Measurements from ENCODE around the gene ADAT3. TPM values are rescaled to one million over a fixed set of nuclear protein-coding genes. Genes with fewer than 3 reads are reported as not detected.
"Not testable (repeated sequence)": the region's sequence is repeated elsewhere in the genome, so short reads cannot be mapped to it uniquely, and the experiment has no call there.

Gene ADAT3
- total and polyA plus RNA-seq, 2 donors (not counting 1 experiment from before 2014, with no cell fraction given): 5.3 to 13.4 TPM

- H4K20me1 ChIP-seq (ENCODE audit: control insufficient read depth, insufficient read depth, low read length, poor library complexity, severe bottlenecking): peaks cover 55% of the 10 kb centered on the region
- H3K27me3 Mint-ChIP-seq; CTCF ChIA-PET; ATAC-seq (ENCODE audit: low read depth); H3K9me3 ChIP-seq (ENCODE audit: control extremely low read depth in 1 of 3, control insufficient read depth in 2 of 3, insufficient read depth in 1 of 3, low read length in 2 of 3); H3K9ac ChIP-seq (ENCODE audit: low read length); DNase-seq; POLR2A ChIA-PET; H3K4me3 ChIP-seq (ENCODE audit: control extremely low read depth in 1 of 5, extremely low read depth in 1 of 5, insufficient read depth in 1 of 5, low read depth in 2 of 5, low read length in 4 of 5); H2AFZ ChIP-seq (ENCODE audit: insufficient read depth, low read depth, low read length, poor library complexity, severe bottlenecking); H3K9me3 Mint-ChIP-seq (ENCODE audit: insufficient read depth); H3K27ac ChIP-seq (ENCODE audit: low read length in 2 of 2); H3K4me3 Mint-ChIP-seq; H3K4me2 ChIP-seq (replicated peaks; ENCODE audit: low read depth, low read length, poor library complexity, severe bottlenecking); H3K27me3 ChIP-seq (replicated peaks in 1 of 4; ENCODE audit: control extremely low read depth in 1 of 4, control insufficient read depth in 3 of 4, insufficient read depth in 4 of 4, low read length in 3 of 4): not testable (repeated sequence)
- peaks cover 35 to 43% of the 10 kb centered on the region in 2 donors for H3K4me1 ChIP-seq (ENCODE audit: control insufficient read depth in 2 of 2, insufficient read depth in 2 of 2, low read length in 2 of 2)
- peaks cover 63% of the 10 kb centered on the region for H3K79me2 ChIP-seq (ENCODE audit: control insufficient read depth, insufficient read depth, low read length)
- H3K27ac Mint-ChIP-seq: peak overlapping the region; percentile 59
- 96% methylated on average over 3 of the region's 8 CpGs for WGBS (ENCODE audit: insufficient coverage)
- H3K36me3 ChIP-seq (replicated peaks in 1 of 2; ENCODE audit: control extremely low read depth in 1 of 2, control insufficient read depth in 1 of 2, extremely low read depth in 1 of 2, insufficient read depth in 2 of 2, low read length in 1 of 2): peaks cover 0 to 20% of the 10 kb centered on the region in 2 experiments
- peaks cover 44% of the 10 kb centered on the region for H3K4me1 Mint-ChIP-seq
- intact Hi-C loops (cut with micrococcal nuclease): loop anchor here (10.0 kb wide), 1 partner anchor 136 kb away; the partner anchor contains the start of gene BTBD2
These were observed 26.6 kb upstream of the ADAT3 start for GRCh38 chr19:1878583-1878982.

DNA sequence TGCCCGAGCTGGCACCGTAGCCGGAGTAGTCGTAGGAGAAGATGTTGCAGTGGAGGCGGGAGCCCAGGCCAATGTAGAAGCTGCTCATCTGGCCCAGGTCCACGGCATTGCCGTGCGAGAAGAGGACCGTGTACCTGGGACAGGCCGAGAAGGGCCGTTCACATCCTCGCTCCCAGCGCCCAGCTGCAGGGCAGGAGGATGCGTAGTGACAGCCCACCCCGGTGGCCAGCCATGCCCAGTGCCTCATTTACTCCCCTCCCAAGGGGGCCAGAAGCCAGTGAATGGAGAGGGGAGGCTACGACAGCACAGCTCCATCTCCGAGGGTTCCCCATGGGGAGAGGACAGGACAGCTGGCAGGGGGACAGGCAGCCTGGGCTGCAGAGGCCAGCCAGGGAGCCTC lies 25.2 kb upstream of the ADAT3 start:
- Histone ChIP-seq H3K36me3 (replicated peaks in 1 of 2; ENCODE audit: control extremely low read depth in 1 of 2, control insufficient read depth in 1 of 2, extremely low read depth in 1 of 2, insufficient read depth in 2 of 2, low read length in 1 of 2) (peaks cover 0 to 13% of the 10 kb centered on the region in 2 experiments), H3K79me2 (ENCODE audit: control insufficient read depth, insufficient read depth, low read length) (peaks cover 63% of the 10 kb centered on the region), H3K4me1 (ENCODE audit: control insufficient read depth in 2 of 2, insufficient read depth in 2 of 2, low read length in 2 of 2) (peaks cover 32 to 45% of the 10 kb centered on the region in 2 donors), H4K20me1 (ENCODE audit: control insufficient read depth, insufficient read depth, low read length, poor library complexity, severe bottlenecking) (peaks cover 55% of the 10 kb centered on the region)
- POLR2A ChIA-PET; H2AFZ ChIP-seq (ENCODE audit: insufficient read depth, low read depth, low read length, poor library complexity, severe bottlenecking); H3K4me3 ChIP-seq (ENCODE audit: control extremely low read depth in 1 of 5, extremely low read depth in 1 of 5, insufficient read depth in 1 of 5, low read depth in 2 of 5, low read length in 4 of 5); H3K4me3 Mint-ChIP-seq; H3K27ac Mint-ChIP-seq; H3K9me3 Mint-ChIP-seq (ENCODE audit: insufficient read depth); H3K4me2 ChIP-seq (replicated peaks; ENCODE audit: low read depth, low read length, poor library complexity, severe bottlenecking); CTCF ChIA-PET; H3K27me3 ChIP-seq (replicated peaks in 1 of 4; ENCODE audit: control extremely low read depth in 1 of 4, control insufficient read depth in 3 of 4, insufficient read depth in 4 of 4, low read length in 3 of 4); H3K27me3 Mint-ChIP-seq; ATAC-seq (ENCODE audit: low read depth); H3K27ac ChIP-seq (ENCODE audit: low read length in 2 of 2); H3K9ac ChIP-seq (ENCODE audit: low read length); H3K9me3 ChIP-seq (ENCODE audit: control extremely low read depth in 1 of 3, control insufficient read depth in 2 of 3, insufficient read depth in 1 of 3, low read length in 2 of 3): not testable (repeated sequence)
- peaks cover 43% of the 10 kb centered on the region for H3K4me1 Mint-ChIP-seq
- WGBS (ENCODE audit: insufficient coverage): 92% methylated on average over 13 of the region's 17 CpGs
- intact Hi-C loops (cut with micrococcal nuclease): loop anchor here (10.0 kb wide), 1 partner anchor 135 kb away; the partner anchor contains the start of gene BTBD2
- peak; percentile 17 for DNase-seq
